Hepatocyte (in vitro differentiated cells): ENCODE measurements around the gene SDR42E1. TPM values are rescaled to one million over a fixed set of nuclear protein-coding genes. Genes with fewer than 3 reads are reported as not detected.

Experiments
- DNase-seq: peaks from one replicate; pipeline ENCODE4 v3.0.0-alpha.2; 2016; ENCODE audit warnings: low spot score
- H2AFZ ChIP-seq: fragments of 200-600 bp; sonication (generic); 2 replicates; pipeline ENCODE4 v1.6.0; 2016; ENCODE audit warnings: antibody characterized with exemption, mild to moderate bottlenecking
- H3K27ac ChIP-seq: fragments of 200-600 bp; sonication (generic); 2 replicates; pipeline ENCODE4 v1.5.1; 2016; ENCODE audit warnings: mild to moderate bottlenecking
- H3K27me3 ChIP-seq: fragments of 200-600 bp; sonication (generic); 2 replicates; pipeline ENCODE4 v1.6.1; 2016
- H3K36me3 ChIP-seq: fragments of 200-600 bp; sonication (generic); replicated peaks from 2 replicates; pipeline ENCODE4 v1.5.1; 2016; ENCODE audit warnings: low read depth; ENCODE audit not compliant: insufficient read depth
- H3K4me1 ChIP-seq: fragments of 200-600 bp; sonication (generic); 2 replicates; pipeline ENCODE4 v1.5.1; 2016; ENCODE audit warnings: mild to moderate bottlenecking, moderate library complexity; ENCODE audit not compliant: insufficient read depth
- H3K4me2 ChIP-seq: fragments of 200-600 bp; sonication (generic); 2 replicates; pipeline ENCODE4 v1.6.0; 2016
- H3K4me3 ChIP-seq: fragments of 200-600 bp; sonication (generic); 2 replicates; pipeline ENCODE4 v1.5.1; 2016; ENCODE audit warnings: mild to moderate bottlenecking
- H3K79me2 ChIP-seq: fragments of 200-600 bp; sonication (generic); 2 replicates; pipeline ENCODE4 v1.6.0; 2017; ENCODE audit warnings: mild to moderate bottlenecking
- H3K9me2 ChIP-seq: fragments of 200-600 bp; sonication (generic); replicated peaks from 2 replicates; pipeline ENCODE4 v1.6.0; 2017; ENCODE audit warnings: mild to moderate bottlenecking; ENCODE audit not compliant: insufficient read depth
- H3K9me3 ChIP-seq: fragments of 200-600 bp; sonication (generic); 2 replicates; pipeline ENCODE4 v1.5.1; 2016; ENCODE audit warnings: low read depth, mild to moderate bottlenecking
- H4K20me1 ChIP-seq: fragments of 200-600 bp; sonication (generic); 2 replicates; pipeline ENCODE4 v1.6.0; 2016; ENCODE audit warnings: mild to moderate bottlenecking; ENCODE audit not compliant: insufficient read depth, poor library complexity, severe bottlenecking
- EZH2 ChIP-seq: fragments of 200-600 bp; sonication (generic); IDR thresholded peaks from 2 replicates; pipeline ENCODE4 v1.6.1; 2016; ENCODE audit warnings: antibody characterized with exemption, mild to moderate bottlenecking, borderline replicate concordance
- EZH2phosphoT487 ChIP-seq: fragments of 200-600 bp; sonication (generic); IDR thresholded peaks from one replicate; pipeline ENCODE4 v1.6.1; 2018; ENCODE audit warnings: antibody characterized with exemption, mild to moderate bottlenecking, low read depth, moderate library complexity; ENCODE audit not compliant: unreplicated experiment, severe bottlenecking
- WGBS: methylation state at CpG from one replicate; pipeline ENCODE4 v1.1.6; 2016; ENCODE audit warnings: low lambda C conversion rate; ENCODE audit errors: missing lambda C conversion rate; 5-methylcytosine and 5-hydroxymethylcytosine counted together
- polyA plus RNA-seq: library from polyadenylated mRNA; unstranded; fragments of >200 nt; fragmentation: Nextera tagmentation; extraction: Ambion mirVana; gene quantifications from 2 replicates; pipeline ENCODE4 v1.2.1, GENCODE V29; 2016
- total RNA-seq: library from RNA; depleted of rRNA; stranded (reverse); fragments of >200 nt; gene quantifications from 2 replicates; pipeline ENCODE4 v1.2.3, GENCODE V29; 2014
- TF ChIP-seq, protein P1 (sequence below): fragments of 200-600 bp; sonication (generic); IDR thresholded peaks from 2 replicates; pipeline ENCODE4 v1.5.1; 2016; ENCODE audit warnings: antibody characterized with exemption, mild to moderate bottlenecking; ENCODE audit not compliant: poor library complexity

Gene SDR42E1
- total and polyA plus RNA-seq, 2 experiments from 2014 or later: 0.04 TPM; not detected in 1

DNA sequence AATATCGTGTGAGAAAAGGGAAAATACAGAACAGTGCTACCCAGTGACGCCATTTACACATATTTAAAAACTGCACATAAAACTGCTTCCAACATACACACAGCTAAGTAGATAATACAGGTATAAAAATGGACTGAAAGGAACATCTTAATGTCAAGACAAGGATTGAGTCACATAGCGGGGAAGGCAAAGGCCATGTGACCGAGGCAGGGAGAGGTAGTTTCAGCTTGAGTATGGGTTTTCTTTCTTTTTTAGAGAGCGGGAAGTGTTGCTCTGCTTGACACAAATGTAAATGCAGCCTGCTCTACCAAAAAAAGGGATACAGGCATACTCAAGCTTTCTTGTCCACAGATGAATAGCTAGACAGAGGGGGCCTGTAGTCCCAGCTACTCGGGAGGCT is 46.5 kb downstream of the SDR42E1 start:
- 96% methylated on average over 6 of the region's 6 CpGs for WGBS
- Histone ChIP-seq H3K9me3 (no peaks in the 10 kb centered on the region), H3K79me2 (no peaks in the 10 kb centered on the region), H3K27me3 (no peaks in the 10 kb centered on the region), H3K4me2 (no peak overlapping the region), H3K36me3 (no peaks in the 10 kb centered on the region), H3K27ac (no peak overlapping the region), H3K4me1 (no peaks in the 10 kb centered on the region), H3K4me3 (no peak overlapping the region), H4K20me1 (no peaks in the 10 kb centered on the region), H3K9me2 (no peaks in the 10 kb centered on the region), H2AFZ (no peak overlapping the region)
- TF ChIP-seq, protein P1, sequence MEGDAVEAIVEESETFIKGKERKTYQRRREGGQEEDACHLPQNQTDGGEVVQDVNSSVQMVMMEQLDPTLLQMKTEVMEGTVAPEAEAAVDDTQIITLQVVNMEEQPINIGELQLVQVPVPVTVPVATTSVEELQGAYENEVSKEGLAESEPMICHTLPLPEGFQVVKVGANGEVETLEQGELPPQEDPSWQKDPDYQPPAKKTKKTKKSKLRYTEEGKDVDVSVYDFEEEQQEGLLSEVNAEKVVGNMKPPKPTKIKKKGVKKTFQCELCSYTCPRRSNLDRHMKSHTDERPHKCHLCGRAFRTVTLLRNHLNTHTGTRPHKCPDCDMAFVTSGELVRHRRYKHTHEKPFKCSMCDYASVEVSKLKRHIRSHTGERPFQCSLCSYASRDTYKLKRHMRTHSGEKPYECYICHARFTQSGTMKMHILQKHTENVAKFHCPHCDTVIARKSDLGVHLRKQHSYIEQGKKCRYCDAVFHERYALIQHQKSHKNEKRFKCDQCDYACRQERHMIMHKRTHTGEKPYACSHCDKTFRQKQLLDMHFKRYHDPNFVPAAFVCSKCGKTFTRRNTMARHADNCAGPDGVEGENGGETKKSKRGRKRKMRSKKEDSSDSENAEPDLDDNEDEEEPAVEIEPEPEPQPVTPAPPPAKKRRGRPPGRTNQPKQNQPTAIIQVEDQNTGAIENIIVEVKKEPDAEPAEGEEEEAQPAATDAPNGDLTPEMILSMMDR: no peak
- TF ChIP-seq EZH2: no peak
- TF ChIP-seq EZH2phosphoT487: no peak
- DNase-seq: no peak

- Histone ChIP-seq H4K20me1 (no peaks in the 10 kb centered on the region), H3K9me2 (no peaks in the 10 kb centered on the region), H3K4me2 (no peak overlapping the region), H3K9me3 (peaks cover 6% of the 10 kb centered on the region), H3K36me3 (no peaks in the 10 kb centered on the region), H3K4me1 (no peaks in the 10 kb centered on the region), H3K79me2 (no peaks in the 10 kb centered on the region), H3K27me3 (no peaks in the 10 kb centered on the region), H3K4me3 (no peak overlapping the region), H2AFZ (no peak overlapping the region), H3K27ac (no peak overlapping the region)
- TF ChIP-seq EZH2 (no peak), EZH2phosphoT487 (no peak)
- TF ChIP-seq, protein P1: no peak
- no peak for DNase-seq
- 90% methylated on average over 9 of the region's 9 CpGs for WGBS
These were observed 54.9 kb downstream of the SDR42E1 start for GRCh38 chr16:81956213-81956948.

- H2AFZ ChIP-seq: no peak overlapping the region
- H3K9me3 ChIP-seq: peaks cover 9% of the 10 kb centered on the region
- no peaks in the 10 kb centered on the region for H4K20me1 ChIP-seq
- TF ChIP-seq EZH2phosphoT487 (no peak), EZH2 (no peak)
- TF ChIP-seq, protein P1: no peak
- no peaks in the 10 kb centered on the region for H3K4me1 ChIP-seq
- WGBS: 70% methylated on average over 2 of the region's 2 CpGs
- no peaks in the 10 kb centered on the region for H3K79me2 ChIP-seq
- DNase-seq: no peak
- no peaks in the 10 kb centered on the region for H3K36me3 ChIP-seq
- no peak overlapping the region for H3K27ac ChIP-seq
- no peaks in the 10 kb centered on the region for H3K27me3 ChIP-seq
- no peaks in the 10 kb centered on the region for H3K9me2 ChIP-seq
- H3K4me3 ChIP-seq: no peak overlapping the region
- H3K4me2 ChIP-seq: no peak overlapping the region
These were observed 59.7 kb downstream of the SDR42E1 start for GRCh38 chr16:81951564-81951963.
